Liver (tissue), 3 donors: ENCODE measurements around the gene ALPP.

Experiments used
- CTCF ChIP-seq: fragments of 150-350 bp; IDR thresholded peaks from 2 replicates; pipeline ENCODE4 v1.5.1; 2017; ENCODE audit warnings: improper control_type of control experiment, low read depth, low read length; ENCODE audit not compliant: missing input control
- EGR1 ChIP-seq, 2 donors: IDR thresholded peaks; 2 replicates each; pipeline ENCODE4 v1.6.1; 2016 to 2018; ENCODE audit warnings: antibody characterized with exemption in 2 of 2, low read depth in 2 of 2
- HNF4A ChIP-seq, 2 donors: conservative IDR thresholded peaks; 2 replicates each; pipeline ENCODE4 v1.6.1; 2016; ENCODE audit warnings: antibody characterized with exemption in 2 of 2, mild to moderate bottlenecking in 2 of 2
- HNF4G ChIP-seq: IDR thresholded peaks from 2 replicates; pipeline ENCODE4 v1.6.1; 2016; ENCODE audit warnings: antibody characterized with exemption
- JUND ChIP-seq, 2 donors: IDR thresholded peaks; 2 replicates each; pipeline ENCODE4 v1.6.1; 2016; ENCODE audit warnings: antibody characterized with exemption in 2 of 2
- MAX ChIP-seq: IDR thresholded peaks from 2 replicates; pipeline ENCODE4 v1.6.1; 2016; ENCODE audit warnings: antibody characterized with exemption
- RAD21 ChIP-seq, 2 donors: IDR thresholded peaks; 2 replicates each; pipeline ENCODE4 v1.6.1; 2016; ENCODE audit warnings: antibody characterized with exemption in 2 of 2, mild to moderate bottlenecking in 2 of 2
- RXRA ChIP-seq, 2 donors: IDR thresholded peaks; 2 replicates each; pipeline ENCODE4 v1.6.1; 2017 to 2018; ENCODE audit warnings: antibody characterized with exemption in 2 of 2, mild to moderate bottlenecking in 1 of 2
- SP1 ChIP-seq: IDR thresholded peaks from 2 replicates; pipeline ENCODE4 v1.6.1; 2018; ENCODE audit warnings: antibody characterized with exemption, mild to moderate bottlenecking
- TAF1 ChIP-seq: conservative IDR thresholded peaks from 2 replicates; pipeline ENCODE4 v1.6.1; 2016; ENCODE audit warnings: antibody characterized with exemption, mild to moderate bottlenecking
- YY1 ChIP-seq: IDR thresholded peaks from 2 replicates; pipeline ENCODE4 v1.6.1; 2016; ENCODE audit warnings: antibody characterized with exemption, mild to moderate bottlenecking
- ZBTB33 ChIP-seq: IDR thresholded peaks from 2 replicates; pipeline ENCODE4 v1.6.1; 2016; ENCODE audit warnings: antibody characterized with exemption
- TF ChIP-seq, protein P1 (sequence below): IDR thresholded peaks from 2 replicates; pipeline ENCODE4 v1.6.1; 2016; ENCODE audit warnings: antibody characterized with exemption, mild to moderate bottlenecking
- TF ChIP-seq, protein P2 (sequence below): IDR thresholded peaks from 2 replicates; pipeline ENCODE4 v1.6.1; 2016; ENCODE audit warnings: antibody characterized with exemption
- donor health status: healthy.
- donor health status: healthy.

DNA sequence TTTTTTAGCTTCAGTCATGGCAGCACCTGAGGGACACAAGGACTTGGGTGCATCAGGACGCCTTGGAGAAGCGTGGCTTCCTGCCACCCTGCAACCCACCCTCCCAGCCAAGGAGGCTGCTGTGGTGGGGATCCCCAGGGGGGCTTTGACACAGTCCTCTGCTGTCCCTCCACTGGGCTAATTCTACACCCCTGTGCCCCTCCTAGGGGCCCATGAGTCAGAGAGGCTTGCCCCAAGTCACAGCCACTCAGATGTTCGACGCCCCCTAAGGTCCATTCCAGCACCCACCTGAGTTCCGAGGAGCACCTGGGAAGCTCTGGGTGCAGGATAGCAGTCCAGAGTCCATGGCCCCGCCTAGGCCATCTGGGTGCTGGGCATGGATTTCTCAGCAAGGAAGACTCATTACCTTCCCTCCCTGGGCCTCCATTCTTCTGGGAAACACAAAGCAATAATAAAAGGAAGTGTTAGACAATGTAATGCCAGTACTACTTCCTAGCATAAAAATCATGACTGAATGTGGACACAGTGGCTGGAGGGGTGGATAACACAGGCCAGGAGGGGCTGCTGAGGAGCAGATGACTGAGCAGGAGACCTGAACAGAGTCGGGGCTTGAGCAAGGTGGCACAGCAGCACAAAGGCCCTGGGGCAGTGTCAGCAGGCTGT is 31.8 kb downstream of the ALPP start:
- no peak for TF ChIP-seq SP1
- no peak for TF ChIP-seq CTCF
- TF ChIP-seq, protein P1, sequence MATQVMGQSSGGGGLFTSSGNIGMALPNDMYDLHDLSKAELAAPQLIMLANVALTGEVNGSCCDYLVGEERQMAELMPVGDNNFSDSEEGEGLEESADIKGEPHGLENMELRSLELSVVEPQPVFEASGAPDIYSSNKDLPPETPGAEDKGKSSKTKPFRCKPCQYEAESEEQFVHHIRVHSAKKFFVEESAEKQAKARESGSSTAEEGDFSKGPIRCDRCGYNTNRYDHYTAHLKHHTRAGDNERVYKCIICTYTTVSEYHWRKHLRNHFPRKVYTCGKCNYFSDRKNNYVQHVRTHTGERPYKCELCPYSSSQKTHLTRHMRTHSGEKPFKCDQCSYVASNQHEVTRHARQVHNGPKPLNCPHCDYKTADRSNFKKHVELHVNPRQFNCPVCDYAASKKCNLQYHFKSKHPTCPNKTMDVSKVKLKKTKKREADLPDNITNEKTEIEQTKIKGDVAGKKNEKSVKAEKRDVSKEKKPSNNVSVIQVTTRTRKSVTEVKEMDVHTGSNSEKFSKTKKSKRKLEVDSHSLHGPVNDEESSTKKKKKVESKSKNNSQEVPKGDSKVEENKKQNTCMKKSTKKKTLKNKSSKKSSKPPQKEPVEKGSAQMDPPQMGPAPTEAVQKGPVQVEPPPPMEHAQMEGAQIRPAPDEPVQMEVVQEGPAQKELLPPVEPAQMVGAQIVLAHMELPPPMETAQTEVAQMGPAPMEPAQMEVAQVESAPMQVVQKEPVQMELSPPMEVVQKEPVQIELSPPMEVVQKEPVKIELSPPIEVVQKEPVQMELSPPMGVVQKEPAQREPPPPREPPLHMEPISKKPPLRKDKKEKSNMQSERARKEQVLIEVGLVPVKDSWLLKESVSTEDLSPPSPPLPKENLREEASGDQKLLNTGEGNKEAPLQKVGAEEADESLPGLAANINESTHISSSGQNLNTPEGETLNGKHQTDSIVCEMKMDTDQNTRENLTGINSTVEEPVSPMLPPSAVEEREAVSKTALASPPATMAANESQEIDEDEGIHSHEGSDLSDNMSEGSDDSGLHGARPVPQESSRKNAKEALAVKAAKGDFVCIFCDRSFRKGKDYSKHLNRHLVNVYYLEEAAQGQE, result no peak
- no peak for TF ChIP-seq HNF4G
- TF ChIP-seq EGR1 (IDR thresholded peaks at IDR 0.05; ENCODE audit: low read depth in 2 of 2), result no peak
- no peak for TF ChIP-seq MAX
- TF ChIP-seq JUND (IDR thresholded peaks at IDR 0.05), result no peak
- no peak for TF ChIP-seq YY1
- TF ChIP-seq HNF4A (conservative IDR thresholded peaks at IDR 0.05), result no peak
- no peak for TF ChIP-seq RAD21 (IDR thresholded peaks at IDR 0.05)
- no peak for TF ChIP-seq RXRA (IDR thresholded peaks at IDR 0.05)
- TF ChIP-seq, protein P2, sequence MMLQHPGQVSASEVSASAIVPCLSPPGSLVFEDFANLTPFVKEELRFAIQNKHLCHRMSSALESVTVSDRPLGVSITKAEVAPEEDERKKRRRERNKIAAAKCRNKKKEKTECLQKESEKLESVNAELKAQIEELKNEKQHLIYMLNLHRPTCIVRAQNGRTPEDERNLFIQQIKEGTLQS, result no peak
- TF ChIP-seq ZBTB33, result no peak
- TF ChIP-seq TAF1, result no peak
